HG03432 (cell line): ENCODE data around the gene MLC1.

Source experiments
- ATAC-seq: cut with Tn5 transposase; IDR thresholded peaks from one replicate; pipeline ENCODE4 v1.9.1; 2021; ENCODE audit warnings: mild to moderate bottlenecking, moderate library complexity; ENCODE audit not compliant: unreplicated experiment

MLC1 gene

GRCh38 chr22:50085211-50085972, at the start of gene MLC1:
TSS of gene MLC1 (minus strand) at chr22:50085426. CDS start at chr22:50084902, 524 bp downstream.
- no peak for ATAC-seq

- ATAC-seq = no peak
Measured at GRCh38 chr22:50134481-50134880, 49.3 kb upstream of the MLC1 start.

DNA sequence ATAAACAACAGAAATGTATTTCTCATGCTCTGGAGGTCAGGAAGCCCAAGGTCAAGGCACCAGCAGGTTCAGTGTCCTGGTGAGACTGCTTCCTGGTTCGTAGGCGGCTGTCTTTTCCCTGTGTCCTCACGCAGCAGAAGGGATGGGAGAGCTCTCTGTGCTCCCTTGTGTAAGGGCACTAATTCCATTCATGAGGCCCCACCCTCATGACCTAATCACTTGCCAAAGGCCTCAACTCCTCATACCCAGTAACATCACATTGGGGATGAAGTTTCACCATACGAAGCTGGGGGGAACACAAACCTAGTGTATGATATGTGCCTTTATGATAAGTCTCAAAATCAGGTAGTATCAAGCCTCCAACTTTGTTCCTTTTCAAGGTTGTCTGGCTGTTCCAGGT, 46.7 kb upstream of the MLC1 start:
- ATAC-seq = no peak

DNA sequence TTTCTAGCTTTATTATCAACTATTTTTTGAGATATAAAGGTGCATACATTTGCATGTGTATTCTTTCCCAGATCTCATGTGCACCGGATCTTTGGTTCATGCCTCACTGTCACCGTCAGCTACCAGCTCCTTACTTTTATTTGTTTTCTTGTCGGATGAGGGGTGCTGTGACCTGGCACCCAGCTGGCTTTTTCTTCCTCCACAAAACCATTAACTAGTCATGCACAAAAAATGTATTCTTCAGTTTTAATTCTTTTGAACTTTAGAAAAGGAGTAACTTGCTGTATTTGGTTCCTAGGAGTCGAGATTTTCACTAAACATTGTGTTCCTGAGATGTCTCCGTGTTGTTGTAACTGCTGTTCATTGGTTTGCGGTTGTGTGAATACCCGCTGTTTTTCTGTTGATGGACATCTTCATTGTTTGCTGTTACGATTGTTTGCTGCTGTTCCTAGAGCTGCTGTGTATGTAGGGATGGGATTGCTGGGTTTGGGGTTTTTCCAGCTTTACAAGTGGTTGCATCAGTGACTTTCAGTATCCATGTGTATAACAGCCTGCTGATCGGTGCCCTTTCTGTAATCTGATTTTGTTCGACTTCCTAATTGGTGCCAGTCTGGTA, 44.0 kb upstream of the MLC1 start:
- no peak for ATAC-seq

DNA sequence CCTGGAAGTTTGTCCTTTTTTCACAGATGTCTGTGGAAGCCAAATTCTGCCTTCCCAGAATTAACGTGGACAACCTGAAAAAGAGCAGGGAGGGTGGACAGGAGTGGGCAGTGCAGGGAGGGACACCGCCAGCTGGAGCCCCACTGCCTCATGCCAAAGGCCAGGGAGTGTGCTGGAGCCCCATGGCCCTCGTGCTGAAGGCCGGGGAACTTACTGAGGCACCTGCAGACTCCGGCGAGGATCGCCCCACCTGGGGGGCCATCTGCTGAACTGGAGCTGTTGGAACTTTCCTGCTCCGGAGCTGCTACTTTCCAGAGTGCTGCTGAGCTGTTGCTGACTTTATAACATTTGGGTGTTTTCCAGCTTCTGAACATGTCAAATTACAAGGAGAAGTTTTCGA, 39.8 kb upstream of the MLC1 start:
- no peak for ATAC-seq

- ATAC-seq = no peak
Measured at GRCh38 chr22:50123119-50123518, 37.9 kb upstream of the MLC1 start.

- ATAC-seq = no peak
Measured at GRCh38 chr22:50121202-50121740, 36.0 kb upstream of the MLC1 start.

DNA sequence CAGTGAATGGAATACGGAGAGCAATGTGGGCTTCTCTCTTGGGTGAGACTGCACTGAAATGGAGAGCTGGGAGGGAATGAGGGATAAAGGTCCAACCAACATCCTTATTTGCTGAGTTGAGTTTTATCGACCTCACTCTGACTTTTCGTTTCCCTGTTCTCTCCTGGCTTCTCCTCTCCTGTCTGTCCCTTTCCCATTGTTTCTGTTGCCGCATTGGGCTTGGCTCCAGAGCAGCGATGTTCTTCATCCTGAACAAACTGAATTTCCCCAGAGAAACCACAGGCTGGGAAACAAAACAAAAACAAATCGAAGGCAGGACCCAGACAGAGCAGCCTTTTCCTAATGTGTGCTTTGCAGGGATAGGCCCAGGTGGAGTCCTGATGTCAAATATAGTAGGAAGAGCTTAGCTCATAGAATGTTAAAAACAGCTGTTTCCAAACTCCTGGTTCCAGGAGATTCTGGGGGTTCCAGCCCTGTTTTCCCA, 34.6 kb upstream of the MLC1 start:
- ATAC-seq = no peak

DNA sequence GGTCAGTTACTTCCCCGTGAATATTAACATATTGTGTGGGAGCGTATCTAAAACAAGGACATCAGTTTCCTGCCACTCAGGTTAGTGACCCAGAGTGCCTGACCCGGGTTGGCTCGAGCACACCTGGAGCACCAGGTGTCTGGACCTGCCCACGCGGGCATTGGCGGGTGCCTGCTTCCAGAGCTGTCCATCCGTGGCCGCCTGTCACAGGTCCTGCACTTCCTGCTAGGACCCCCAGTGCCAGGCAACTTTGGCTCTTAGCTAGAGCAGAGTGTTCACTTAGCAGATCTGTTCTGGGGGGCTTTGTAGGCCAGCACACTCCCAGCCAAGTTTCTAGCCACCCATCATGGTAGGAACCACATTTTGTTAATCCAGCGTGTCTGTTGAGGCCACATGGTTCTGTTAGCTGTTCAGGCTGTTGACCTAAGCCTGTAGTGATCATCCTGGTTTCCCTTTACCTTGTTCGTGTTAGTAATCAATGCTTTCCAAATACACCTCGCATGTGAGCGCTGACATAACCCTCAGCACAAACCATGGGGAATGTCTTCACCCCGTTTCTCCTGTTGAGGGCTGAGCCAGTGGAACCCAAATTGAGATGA, 34.0 kb upstream of the MLC1 start:
- no peak for ATAC-seq

DNA sequence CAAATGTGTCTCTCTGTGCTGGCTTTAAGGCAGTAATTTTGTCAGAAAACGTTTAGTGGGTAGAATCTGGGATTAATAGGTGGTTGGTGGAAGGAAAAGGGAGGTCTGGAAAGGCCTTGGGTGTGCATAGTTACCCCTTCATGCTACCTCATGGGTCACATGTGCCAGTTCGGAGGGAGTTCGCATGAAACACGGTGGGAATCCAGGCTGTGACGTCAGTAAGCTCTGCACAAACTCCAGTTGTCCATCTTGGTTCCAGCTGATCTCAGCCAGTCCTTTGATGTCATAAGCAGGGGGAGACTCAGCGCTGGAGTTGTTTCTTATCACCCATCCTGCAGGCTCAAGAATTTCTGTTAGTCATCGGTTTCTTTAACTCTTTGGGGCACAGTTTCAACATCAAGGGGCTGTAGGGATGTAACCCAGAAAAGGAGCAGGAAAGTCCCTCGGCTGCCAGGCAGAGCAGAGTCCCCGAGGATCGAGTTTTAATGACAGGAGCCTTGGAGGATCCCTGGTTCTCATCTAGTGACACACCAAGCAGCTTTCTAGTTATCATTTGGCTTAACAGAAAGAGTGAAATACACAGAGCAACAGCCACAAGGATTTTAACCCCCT, 33.4 kb upstream of the MLC1 start:
- ATAC-seq = no peak

- ATAC-seq = no peak
Measured at GRCh38 chr22:50118129-50118528, 32.9 kb upstream of the MLC1 start.

GRCh38 chr22:50117168-50117762, 32.0 kb upstream of the MLC1 start:
- no peak for ATAC-seq

GRCh38 chr22:50115693-50116092, 30.5 kb upstream of the MLC1 start:
- ATAC-seq = no peak

DNA sequence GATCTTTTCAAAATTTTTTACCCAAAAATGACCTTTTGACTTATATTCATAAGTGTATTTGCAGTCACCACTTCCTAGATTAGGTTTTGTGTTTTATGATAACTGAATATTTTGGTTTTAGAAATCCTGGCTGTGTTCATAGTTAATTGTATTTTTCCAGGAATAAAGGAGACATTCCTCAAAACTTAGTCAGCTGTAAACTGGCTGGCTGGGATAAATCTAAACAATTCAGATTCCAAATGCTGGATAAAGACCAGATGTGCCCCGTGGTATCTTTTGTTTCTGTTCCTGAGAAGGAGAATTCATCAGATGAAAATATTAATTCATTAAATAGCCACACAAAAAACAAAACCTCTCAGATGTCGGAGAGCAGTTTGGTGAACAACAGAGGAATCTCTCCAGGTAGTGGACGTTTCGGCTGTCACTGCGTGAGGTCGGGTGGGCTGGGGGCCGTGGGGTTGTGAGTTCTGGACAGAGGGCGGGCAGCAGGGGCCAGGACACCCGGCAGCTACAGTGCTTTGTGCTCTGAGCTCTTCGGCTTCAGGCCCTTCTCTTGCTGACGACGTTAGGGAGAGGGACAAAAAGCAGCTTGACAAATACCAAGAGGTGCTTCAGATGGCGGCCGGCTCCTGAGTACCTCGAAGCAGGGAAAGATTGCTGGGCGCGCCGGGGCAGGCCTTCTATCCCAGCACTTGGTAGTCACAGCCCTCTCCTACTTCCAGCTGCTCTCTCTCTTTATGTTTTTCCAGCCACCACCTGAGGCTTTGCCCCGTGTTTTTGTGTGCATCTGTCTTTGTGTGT, 29.2 kb upstream of the MLC1 start:
- ATAC-seq = no peak

DNA sequence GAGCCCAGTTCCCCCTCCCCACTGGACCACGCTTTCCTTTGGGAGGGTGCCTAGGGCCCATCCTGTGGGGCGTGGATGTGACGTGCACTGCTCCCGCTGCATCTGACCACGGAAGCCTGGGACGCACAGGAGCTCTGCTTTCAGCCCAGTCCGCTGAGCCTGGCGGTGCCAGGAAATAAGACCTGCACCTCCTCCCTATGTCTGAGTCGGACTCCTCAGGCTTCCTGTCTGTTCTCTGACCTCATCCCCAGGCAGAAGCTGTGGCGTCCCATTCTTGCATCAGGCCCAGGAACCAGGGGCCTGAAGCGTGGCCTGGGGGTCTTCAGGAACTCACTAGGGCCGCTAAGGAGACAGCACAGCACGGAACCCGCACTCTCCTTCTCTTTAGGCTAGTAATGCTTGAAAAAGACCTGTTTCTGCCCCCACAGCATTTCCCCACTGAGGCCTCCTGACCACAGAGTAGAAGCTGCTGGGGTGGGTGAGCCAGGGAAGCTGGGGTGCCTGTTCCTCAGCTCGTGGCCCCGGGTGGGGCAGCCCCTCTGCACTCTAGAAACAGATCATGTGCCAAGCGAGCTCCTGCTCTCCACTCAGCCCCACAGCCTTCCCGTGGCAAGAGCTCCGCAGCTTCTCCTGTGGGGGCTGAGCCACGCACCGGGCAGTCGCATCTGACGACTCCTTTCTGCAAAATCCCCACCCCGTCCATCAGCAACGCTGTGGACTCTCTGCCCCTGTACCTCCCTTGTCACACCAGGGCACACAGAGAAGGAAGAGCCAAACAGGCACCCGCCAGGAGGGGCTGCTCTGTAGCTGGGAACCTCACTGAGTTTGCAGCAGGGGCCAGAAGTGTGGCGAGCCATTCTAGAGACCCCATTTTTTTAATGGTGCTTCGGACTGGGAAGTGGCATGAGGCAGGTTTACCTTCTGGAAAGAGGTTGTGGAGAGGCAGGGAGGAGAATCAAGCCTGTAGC, 27.2 kb upstream of the MLC1 start:
- no peak for ATAC-seq

DNA sequence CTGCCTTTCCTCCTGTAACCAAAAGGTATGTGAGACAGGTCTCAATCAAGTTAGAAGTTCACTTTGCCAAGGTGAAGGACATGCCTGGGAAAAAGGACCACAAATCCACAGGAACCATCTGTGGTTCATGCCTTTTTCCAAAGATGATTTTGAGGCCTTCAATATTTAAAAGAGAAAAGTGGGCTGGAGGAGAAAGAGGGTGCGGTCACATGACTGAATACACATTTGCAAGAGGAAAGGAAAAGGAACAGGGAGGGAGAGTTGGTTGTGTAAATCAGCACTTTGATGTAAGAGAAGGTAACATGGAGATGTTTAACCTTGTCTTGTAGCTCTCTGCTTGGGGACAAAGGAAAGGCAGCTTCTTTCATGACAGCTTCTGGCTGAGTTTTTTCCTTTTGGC, 25.8 kb upstream of the MLC1 start:
- no peak for ATAC-seq

DNA sequence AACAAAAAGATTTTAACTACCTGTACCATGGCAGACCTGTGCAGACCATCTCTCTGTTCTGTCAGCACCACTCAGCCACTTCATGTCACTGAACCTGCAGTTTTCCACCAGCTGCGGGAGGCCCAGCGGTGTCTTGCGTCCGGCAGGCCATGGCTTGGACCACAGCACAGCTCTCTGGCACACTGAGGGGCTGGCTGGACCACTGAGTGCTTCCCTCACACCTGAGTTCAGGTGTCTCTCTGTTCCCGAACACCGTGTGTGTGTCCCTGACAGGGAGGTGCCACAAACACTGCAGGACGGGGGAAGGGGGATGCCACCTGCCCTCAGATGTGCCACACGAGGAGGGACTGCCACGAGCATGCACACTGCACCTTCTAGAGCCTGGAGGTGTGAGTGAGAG, 22.3 kb upstream of the MLC1 start:
- ATAC-seq = no peak

GRCh38 chr22:50105208-50106100, 20.2 kb upstream of the MLC1 start:
- no peak for ATAC-seq
